Measurements from ENCODE around the gene UGGT1.

The UGGT1 gene, protein sequence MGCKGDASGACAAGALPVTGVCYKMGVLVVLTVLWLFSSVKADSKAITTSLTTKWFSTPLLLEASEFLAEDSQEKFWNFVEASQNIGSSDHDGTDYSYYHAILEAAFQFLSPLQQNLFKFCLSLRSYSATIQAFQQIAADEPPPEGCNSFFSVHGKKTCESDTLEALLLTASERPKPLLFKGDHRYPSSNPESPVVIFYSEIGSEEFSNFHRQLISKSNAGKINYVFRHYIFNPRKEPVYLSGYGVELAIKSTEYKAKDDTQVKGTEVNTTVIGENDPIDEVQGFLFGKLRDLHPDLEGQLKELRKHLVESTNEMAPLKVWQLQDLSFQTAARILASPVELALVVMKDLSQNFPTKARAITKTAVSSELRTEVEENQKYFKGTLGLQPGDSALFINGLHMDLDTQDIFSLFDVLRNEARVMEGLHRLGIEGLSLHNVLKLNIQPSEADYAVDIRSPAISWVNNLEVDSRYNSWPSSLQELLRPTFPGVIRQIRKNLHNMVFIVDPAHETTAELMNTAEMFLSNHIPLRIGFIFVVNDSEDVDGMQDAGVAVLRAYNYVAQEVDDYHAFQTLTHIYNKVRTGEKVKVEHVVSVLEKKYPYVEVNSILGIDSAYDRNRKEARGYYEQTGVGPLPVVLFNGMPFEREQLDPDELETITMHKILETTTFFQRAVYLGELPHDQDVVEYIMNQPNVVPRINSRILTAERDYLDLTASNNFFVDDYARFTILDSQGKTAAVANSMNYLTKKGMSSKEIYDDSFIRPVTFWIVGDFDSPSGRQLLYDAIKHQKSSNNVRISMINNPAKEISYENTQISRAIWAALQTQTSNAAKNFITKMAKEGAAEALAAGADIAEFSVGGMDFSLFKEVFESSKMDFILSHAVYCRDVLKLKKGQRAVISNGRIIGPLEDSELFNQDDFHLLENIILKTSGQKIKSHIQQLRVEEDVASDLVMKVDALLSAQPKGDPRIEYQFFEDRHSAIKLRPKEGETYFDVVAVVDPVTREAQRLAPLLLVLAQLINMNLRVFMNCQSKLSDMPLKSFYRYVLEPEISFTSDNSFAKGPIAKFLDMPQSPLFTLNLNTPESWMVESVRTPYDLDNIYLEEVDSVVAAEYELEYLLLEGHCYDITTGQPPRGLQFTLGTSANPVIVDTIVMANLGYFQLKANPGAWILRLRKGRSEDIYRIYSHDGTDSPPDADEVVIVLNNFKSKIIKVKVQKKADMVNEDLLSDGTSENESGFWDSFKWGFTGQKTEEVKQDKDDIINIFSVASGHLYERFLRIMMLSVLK (N-terminal part only)

DNA sequence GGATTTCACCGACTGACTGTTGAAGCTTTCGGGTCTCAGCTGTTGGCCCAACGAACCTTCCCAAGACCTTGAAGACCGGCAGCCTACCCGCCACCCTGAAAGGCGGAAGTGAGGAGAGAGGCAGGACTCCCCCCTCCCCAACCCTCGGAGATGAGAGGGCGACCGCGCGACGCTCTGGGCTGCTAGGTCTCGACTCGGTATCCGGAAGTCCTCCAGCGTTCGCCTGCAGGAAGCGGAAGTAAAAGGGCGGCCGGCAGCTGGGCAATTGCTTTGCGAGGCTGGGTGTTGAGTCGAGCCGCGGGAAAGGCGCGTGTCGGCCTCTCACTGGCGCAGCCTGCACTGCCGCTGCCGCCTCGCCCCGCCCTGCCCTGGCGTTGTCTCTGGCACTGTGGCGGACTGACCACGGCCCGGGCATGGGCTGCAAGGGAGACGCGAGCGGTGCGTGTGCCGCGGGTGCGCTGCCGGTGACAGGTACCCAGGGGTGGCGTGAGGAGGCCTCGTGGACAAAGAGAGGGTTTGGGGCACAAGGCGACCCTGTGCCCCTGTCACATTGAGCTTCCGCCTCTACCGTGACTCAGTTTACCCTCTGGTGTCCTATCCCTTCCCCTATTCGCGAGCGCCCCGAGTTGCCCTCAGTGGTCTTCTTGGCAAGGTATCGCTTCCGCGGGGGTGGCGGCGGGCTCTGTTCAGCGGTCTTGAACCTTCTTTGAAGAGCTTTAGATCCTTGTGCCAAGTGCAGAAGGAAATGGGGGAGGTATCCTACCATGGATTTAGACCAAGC is at the start of gene UGGT1:
TSS of gene UGGT1 (plus strand) at position 256 of the 781 bp plus-strand sequence. CDS start at position 414, 158 bp downstream.
- peak; percentile 95 to 97 for DNase-seq

DNA sequence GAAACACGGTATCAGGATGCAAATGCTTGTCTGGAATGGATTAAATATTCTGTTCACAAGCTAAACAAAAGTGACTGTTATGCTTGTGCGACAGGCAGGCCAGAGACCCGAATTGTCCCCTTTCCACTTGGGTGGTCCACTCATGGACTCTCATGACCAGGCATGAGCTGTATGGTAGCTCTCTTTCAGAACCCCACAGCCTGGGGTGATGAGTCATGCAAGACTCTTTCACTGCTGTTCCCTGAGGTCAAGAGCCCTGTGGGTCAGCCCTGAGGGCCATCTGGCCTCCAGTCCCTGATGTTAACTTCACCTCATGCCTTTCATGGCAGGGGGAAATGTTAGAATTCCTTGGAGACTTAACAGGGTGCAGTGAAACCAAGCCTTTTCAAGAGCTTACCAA is 49.4 kb upstream of the UGGT1 start:
- no peak for DNase-seq

DNA sequence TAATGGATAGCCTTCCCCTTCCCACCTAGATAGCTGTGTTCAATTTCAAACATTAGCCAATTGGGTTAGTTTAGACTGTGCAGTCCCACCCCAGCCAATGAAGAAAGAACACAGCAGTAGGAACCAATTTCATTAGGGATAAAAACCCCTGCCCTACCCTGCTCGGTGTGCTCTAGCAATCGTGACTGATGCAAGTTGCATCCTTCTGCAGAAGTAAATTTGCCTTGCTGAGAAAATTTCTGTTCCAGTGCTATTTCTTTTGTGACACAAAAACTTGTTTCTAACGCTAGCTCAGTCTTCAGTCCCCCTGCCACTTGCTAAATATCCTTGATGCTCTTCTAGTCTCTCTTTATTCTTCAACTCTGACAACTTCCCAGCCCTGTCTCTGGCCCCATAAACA is 48.0 kb upstream of the UGGT1 start:
- DNase-seq, result no peak

DNA sequence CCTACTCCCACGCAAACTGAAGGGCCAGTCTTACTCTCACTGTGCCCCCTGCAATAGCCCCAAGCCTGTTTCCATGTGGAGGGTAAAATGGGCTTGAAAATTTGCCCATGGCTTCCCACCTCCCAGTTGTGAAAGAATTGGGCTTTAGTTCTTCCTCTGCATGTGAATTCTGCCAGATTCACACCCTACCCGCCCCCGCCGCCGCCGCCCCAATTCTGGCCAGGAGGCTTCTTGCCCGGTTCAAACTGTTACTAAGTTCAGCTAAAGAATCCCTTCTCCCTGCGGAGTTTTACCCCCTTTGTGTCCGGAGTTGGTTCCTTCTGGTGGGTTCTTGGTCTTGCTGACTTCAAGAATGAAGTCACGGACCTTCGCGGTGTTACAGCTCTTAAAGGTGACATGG is 37.7 kb upstream of the UGGT1 start:
- DNase-seq, result no peak

DNA sequence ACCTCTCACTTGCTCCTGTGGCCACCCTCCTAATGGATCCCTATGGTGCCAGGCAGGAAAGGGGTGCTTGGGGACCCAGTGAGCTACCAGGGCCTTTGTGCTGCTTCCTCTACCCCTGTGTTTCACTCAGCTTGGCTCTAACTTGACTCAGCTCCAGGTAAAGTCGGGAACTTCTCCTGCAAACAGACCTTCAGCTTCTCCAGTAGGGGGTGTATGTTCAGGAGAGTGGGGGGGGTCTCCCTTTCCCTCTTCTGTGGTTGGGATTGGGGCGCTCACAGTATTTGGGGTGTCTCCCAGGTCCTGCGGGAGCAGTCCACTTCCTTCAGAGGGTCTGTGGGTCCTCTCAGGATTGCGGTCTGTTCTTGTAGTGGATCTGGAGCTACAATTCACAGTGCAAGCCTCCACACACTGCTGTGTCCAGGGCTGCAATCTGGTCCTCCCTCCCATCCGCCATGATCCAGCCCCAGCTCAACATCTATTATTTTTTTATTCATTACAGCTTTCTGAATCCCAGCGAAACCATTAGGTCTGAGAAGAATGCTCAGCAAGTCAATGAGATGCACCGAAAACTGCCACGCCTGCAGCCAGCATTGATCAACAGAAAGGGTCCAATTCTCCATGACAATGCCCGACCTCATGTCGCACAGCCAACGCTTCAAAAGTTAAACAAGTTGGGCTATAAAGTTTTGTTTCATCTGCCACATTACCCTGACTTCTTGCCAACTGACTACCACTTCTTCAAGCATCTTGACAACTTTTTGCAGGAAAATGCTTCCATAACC is 36.7 kb upstream of the UGGT1 start:
- no peak for DNase-seq

DNA sequence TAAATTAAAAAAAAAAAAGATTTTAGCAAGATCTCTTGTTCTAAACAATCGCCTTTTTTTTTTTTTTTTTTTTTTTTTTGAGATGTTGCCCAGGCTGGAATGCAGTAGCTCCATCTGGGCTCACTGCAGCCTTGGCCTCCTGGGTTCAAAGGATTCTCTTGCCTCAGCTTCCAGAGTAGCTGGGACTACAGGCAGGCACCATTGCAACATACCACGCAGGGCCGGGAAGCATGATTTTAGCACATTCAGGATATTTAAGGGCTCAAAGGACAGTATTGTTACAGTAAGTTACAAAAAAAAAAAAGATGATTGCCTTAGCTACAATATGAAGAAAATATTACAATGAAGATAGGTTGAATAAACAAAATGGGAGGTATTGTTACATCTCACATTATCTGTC is 33.7 kb upstream of the UGGT1 start:
- no peak for DNase-seq

DNA sequence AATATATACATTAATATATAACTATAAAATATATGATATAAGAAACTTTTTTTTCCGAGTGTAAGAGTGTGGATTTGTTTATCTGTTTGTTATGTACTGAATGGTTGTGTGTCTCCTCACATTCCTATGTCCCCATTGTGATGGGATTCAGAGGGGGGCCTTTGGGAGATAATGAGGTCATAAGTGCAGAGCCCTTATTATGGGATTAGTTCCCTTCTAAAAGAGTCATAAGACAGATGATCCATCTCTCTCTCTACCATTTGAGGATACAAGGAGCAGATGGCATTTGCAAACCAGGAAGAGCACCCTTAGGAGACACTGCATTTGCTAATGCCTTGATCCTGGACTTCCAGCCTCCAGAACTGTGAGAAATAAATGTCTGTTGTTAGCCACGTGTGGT is 32.9 kb upstream of the UGGT1 start:
- no peak for DNase-seq

DNA sequence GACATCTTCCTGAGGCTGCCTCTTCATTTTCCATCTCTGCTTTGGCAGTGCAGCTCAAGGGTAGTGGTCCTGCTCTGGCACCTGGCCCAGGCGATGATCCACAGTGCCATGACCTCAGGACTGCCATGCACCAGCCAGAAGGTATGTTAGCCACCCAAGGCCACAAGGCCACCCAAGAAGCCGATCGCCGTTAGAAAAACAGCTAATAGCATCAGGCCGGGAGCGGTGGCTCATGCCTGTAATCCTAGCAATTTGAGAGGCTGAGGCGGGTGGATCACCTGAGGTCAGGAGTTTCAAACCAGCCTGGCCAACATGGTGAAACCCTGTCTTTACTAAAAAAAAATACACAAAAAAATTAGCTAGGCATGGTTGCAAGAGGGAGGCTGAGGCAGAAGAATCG is 28.4 kb upstream of the UGGT1 start:
- DNase-seq, result no peak

DNA sequence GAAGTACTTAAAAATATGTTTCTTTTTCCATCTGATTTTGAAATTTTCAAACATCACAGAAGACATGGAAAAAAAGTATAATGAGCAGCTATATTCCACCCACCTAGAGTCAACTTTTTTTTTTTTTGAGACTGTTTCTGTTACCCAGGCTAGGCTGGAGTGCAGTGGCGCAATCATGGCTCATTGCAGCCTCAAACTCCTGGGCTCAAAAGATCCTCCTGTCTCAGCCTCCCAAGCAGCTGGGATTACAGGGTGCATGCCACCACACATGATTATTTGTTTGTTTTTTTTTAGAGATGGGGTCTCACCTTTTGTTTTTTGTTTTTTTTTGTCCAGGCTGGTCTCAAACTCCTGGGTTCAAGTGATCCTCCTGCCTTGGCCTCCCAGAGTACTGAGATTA is 26.6 kb upstream of the UGGT1 start:
- no peak for DNase-seq

DNA sequence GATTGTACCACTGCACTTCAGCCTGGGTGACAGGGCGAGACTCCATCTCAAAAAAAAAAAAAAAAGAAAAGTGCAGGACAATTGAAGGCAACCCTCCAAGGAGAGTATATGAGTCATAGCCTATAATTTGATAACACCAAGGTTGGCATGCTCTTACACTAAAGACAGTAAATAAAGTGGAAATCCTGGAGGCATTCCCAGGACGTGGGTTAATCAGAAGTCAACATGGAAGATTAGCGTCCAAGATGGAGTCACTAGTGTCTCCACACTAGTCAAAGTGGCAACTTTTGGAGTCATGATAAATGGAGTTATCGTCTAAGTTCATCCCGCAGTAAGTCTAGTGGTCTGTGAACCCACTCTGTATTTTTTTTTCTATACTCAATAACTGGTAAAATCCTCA is 21.2 kb upstream of the UGGT1 start:
- no peak for DNase-seq

DNA sequence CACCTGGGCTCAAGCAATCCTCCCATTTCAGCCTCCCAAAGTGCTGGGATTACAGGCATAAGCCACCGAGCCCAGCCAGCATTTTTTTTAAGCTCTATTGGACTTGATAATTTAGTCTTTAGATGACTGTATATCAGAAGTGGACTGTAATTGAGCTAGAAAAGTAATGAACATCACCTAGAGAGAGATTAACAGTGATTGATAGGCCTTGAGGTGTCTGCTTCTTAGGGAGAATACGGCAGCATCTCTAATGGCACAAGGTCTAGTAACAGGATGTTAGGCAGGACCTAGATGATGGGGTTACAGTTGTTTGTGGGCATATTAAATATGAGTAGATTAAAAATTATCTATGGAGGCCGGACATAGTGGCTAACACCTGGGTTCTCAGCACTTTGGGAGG is 17.7 kb upstream of the UGGT1 start:
- no peak for DNase-seq

DNA sequence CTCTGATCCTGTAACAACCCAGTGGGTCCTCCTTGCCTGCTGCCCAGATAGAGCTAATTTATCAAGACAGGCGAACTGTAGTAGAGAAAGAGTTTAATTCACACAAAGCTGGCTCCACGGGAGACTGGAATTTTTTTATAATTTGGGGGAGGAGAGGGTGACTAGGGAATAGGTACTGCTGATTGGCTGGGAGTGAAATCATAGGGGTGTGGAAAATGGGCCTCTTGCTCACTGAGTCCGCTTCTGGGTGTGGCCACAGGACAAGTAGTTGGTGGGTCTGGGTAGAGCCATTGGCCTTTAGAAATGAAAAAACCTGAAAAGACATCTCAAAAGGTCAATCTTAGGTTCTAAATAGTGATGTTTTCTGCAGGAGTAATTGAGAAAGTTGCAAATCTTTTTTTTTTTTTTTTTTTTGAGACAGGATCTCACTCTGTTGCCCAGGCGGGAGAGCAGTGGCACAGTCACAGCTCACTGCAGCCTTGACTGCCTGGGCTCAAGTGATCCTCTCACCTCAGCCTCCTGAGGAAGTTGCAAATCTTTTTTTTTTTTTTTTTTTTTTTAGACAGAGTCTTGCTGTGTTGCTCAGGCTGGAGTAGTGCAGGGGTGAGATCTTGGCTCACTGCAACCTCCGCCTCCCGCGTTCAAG is 14.4 kb upstream of the UGGT1 start:
- DNase-seq, result no peak

DNA sequence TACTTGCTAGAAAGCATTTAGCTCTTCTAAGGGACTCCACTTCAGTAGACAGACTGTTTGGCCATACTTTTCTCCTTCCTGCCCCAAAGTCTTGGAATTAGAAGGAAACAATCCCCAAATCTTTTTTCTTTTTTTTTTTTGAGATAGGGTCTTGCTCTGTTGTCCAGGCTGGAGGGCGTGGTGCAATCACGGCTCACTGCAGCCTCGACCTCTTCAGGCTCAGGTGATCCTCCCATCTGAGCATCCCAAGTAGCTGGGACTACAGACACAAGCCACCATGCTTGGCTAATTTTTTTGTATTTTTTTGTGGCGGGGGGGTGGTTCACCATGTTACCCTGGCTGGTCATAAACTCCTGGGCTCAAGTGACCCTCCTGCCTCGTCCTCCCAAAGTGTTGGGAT is 6.2 kb upstream of the UGGT1 start:
- no peak for DNase-seq

DNA sequence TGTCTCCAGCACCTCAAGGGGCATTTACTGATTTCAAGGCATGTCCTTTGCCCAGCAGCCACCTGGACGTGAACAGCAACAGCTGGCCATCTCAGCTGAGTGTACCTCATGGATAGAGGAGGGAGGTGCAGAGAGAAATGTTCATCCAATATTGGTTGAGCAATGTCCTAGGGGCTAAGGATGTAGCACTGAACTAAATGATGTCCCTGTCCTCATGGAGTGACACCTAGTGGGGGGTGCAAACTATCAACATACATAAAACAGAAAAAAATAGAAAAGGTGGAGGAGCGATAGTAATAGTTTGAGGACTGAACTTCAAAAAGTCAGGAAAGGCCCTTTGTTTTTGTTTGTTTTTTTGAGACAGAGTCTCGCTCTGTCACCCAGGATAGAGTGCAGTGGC is 4.8 kb upstream of the UGGT1 start:
- no peak for DNase-seq

DNA sequence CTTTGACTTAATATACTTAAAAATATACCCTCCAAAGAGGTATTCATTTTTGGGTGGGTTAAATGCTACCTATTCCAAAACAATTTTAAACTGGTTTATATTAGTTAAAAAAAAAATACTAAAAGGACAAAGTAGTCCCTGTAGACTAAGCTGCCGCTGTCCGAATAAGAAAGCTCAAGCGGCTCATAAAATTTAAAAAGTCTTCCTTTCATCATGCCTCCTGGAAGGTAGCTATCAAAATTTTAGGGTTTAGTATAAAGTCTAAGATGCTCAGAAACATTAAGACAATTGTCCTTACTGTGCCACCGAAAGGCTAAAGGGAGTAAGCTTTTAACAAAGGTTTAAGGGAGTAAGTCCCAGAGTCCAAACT is 440 bp upstream of the UGGT1 start:
- DNase-seq, result no peak

DNA sequence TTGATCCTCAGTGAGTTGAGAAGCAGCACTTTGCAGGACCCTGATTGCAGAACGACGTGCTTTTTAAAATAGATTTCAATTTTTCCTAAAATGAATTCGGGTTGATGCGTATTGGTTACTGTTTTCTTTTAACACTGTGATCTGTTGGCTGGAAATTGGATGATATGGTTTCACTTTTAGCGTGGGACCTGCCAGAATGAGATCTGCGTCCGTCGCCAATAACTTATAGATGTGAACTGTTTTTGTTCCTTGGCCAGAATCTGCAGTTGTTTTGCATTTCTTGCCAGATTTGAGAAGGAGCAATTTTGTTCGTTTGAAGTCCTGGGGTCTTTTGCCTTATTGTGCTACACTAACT is 703 bp downstream of the UGGT1 start:
- no peak for DNase-seq

DNA sequence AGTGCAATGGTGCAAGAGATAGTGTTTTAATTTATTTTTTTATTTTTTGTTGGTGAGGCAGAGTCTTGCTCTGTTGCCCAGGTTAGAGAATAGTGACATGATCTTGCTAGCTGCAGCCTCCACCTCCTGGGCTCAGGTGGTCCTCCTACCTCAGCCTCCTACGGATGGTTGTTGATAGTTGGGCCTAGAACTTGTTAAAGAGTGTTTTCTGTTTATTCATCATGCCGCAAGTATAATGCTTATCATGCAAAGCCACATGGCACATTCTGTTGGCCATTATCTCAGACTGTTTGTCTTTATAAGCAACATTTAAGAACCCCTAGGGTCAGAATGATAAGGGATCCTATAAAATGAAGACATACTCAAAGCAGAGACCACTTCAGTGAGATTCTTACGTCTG is 1.7 kb downstream of the UGGT1 start:
- no peak for DNase-seq

DNA sequence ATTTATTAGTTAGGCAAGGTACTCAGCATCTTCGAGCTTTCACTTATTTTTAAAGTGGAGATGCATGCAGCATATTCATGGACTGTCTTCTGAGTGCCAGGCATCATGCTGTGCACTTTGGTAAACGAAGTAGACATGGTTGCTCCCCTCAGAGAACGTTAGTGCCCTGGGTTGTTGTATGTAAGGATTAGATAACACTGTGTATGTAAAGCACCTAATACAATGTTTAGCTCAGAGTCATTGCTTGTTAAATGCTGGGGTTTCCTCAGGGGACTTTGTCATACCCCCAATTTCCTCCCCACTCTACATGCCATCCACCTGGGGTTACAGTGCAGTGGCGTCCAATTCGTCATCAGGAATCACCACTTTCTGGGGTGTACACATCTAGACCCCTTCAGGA is 2.8 kb downstream of the UGGT1 start:
- DNase-seq, result no peak

DNA sequence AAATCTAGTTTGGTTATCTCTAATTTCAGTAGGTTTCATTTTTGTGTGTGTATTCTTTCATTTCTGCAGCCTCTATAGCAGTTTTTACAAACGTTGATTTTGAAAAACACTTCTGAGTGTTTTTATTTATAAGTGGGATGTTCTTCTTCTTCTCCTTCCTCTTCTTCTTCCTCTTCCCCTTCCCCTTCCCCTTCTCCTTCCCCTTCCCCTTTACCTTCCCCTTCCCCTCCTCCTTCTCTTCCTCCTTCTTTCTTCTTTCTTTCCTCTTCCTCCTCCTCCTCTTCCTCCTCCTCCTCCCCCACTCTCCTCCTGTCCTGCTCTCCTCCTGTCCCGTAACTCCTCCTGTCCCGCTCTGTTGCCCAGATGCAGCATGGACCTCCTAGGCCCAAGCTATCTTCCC is 4.2 kb downstream of the UGGT1 start:
- no peak for DNase-seq

DNA sequence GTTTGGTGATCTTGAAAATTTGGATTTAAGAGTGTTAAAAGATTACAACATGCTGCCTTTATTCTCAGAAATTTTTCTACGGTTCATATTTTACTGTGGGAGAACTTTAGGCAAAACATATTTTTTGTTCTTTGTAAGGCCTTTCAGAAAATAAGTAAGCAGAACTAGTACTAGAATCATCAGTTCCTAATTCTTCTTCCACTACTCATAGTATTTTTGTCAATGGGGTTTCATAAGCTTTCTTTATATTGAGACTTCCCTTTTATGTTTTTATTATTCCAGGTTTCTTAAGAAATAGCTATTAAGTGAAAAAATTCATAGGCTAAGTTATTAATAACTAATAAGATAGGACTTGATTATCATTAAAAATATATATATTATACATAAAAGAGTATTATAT is 12.4 kb downstream of the UGGT1 start:
- DNase-seq, result no peak

DNA sequence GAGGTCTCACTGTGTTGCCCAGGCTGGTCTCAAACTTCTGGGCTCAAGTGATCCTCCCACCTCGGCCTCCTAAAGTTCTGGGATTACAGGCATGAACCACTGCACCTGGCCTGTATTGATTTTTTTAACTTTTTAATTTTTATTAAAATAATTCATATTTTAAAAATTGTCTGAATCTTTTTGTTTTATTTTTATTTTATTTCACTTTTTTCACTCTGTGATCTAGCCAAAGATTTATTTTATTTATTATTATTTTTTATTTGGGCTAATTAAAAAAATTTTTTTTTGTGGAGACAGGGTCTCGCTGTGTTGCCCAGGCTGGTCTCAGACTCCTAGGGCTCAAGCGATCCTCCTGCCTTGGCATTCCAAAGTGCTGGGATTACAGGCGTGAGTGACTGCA is 14.1 kb downstream of the UGGT1 start:
- DNase-seq, result no peak
